GM21786 (cell line): ENCODE measurements around the gene SPRN.
"Not testable (repeated sequence)": the region's sequence is repeated elsewhere in the genome, so short reads cannot be mapped to it uniquely, and the experiment has no call there.

Experiments
- ATAC-seq: cut with Tn5 transposase; IDR thresholded peaks from one replicate; pipeline ENCODE4 v1.9.1; 2021; ENCODE audit not compliant: unreplicated experiment

The SPRN gene

GRCh38 chr10:133440633-133441285 lies 16.3 kb upstream of the SPRN start:
- ATAC-seq, result no peak

- ATAC-seq, result no peak
These were observed 15.4 kb upstream of the SPRN start for GRCh38 chr10:133439517-133440461.

GRCh38 chr10:133438711-133439273 lies 14.4 kb upstream of the SPRN start:
- ATAC-seq, result no peak

DNA sequence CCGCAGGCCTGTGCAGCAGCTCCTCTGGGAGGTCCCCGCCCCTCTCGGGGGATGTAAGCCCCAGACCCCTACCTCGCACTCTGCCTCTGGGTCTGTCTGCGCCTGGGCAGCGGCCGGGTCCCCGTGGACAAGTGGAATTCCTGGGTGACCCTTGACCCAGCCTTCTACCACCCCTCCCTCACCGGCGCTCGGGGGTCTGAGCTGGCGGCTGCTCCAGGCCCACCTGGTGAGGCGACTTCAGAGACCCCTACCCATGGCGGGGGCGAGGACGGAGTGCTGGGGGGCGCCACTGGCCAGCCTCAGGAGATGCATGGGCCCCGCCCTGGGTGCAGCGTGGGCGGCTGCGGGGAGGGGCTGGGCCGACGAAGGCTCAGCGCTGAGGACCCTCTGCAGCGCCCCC lies 8.4 kb upstream of the SPRN start:
- ATAC-seq, result not testable (repeated sequence)

DNA sequence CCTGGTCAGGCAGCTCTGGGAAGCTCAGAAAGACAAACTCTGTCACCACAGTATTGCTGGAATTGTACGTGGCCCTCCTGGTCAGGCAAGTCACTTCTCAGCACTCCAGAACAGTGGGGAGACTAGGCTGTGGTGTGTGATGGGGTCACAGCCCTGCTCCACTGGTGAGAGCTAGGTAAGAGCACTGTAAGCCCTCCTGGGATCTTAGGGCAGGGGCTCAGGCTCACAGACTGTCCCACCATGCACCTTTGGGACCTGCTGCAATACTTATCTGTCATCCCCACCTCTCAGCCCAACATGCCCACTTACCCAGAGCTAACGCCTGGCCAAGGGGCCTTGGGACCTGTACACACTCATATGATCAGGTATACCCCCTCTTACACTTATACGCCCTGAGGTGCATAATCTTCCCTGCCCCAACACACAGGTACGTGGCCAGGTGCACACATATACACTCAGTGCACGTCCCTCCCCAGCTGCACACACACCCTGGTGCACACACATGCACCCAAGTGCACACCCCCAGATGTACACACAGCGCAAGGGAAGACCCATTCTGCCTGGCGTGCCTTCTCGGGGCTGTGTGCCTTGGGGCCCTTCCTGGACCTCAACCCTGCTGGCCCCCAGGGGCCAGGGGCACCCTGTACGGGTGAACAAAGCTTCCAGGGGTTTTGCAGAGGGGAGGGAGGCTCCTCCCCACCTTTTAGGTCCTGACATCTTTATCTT lies 7.6 kb upstream of the SPRN start:
- not testable (repeated sequence) for ATAC-seq

- not testable (repeated sequence) for ATAC-seq
These were observed 5.1 kb upstream of the SPRN start for GRCh38 chr10:133429571-133429970.

GRCh38 chr10:133424102-133424501 lies 323 bp downstream of the SPRN start:
- ATAC-seq, result not testable (repeated sequence)

DNA sequence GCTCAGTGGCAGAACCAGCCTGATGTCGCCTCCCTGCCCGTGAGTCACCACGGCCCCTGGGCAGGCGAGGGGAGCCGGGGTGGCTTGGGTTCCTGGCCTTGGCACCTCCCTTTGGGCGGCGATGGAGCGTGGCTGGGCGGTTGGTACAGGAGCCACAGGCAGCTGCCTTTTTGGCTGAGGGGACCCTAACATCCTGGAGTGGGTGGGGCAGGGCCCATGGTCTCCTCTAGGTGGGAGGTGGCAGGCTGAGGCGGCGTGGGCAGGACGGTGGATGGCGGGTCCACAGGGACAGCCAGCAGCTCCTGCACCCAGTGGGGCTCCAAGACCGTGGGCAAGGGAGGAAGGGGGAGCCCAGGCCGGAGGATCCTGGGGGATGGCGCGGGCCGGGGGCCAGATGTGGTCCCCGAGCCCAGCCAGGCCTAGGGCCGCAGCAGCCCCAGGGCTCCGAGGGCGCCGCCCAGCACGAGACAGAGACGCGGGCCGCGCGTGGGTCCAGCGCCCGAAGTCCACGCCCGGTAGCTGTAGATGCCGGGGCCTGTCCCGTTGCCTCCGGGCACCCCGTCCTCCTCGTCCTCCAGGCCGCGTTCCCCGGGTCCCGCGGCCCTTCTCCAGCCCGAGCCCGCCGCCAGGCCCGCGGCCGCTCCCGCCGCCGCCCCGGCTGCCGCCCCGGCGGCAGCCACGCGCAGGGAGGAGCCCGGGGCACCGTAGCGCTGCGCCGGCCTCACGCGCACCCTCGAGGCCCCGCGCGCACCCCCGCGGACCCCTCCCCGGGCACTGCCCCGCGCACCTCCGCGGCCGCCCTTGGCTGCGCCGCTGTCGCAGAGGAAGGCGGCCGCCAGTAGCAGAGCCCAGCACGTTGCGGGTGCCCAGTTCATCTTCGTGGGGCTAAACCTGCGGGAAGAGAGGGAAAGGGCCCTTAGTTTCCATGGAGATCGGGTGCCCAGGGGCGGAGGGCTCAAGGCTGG lies 1.3 kb downstream of the SPRN start:
- no peak for ATAC-seq

- ATAC-seq, result no peak
These were observed 2.1 kb downstream of the SPRN start for GRCh38 chr10:133422223-133422806.

- no peak for ATAC-seq
These were observed 2.8 kb downstream of the SPRN start for GRCh38 chr10:133421336-133422222.

GRCh38 chr10:133420579-133420978 lies 3.8 kb downstream of the SPRN start:
- no peak for ATAC-seq

GRCh38 chr10:133420028-133420427 lies 4.4 kb downstream of the SPRN start:
- ATAC-seq, result no peak

GRCh38 chr10:133419211-133419950 lies 5.0 kb downstream of the SPRN start:
- no peak for ATAC-seq

- ATAC-seq, result no peak
These were observed 6.0 kb downstream of the SPRN start for GRCh38 chr10:133418289-133418993.

DNA sequence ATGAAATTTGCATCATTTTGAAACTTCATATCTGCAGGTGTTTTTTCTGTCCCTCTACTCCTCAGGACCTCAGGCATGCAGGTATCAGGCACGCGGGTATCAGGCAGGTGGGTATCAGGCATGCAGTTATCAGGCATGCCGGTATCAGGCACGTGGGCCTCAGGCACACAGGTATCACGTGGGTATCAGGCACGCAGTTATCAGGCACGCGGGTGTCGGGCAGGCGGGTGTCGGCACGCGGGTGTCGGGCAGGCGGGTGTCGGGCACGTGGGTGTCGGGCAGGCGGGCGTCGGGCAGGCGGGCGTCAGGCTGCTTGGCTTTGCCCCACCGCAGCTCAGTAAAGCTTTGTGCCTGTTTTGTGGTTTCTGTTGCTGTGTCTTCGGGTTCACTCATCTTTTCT lies 8.7 kb downstream of the SPRN start:
- no peak for ATAC-seq

- not testable (repeated sequence) for ATAC-seq
These were observed 10.0 kb downstream of the SPRN start for GRCh38 chr10:133414401-133414800.

- no peak for ATAC-seq
These were observed 12.1 kb downstream of the SPRN start for GRCh38 chr10:133412381-133412711.
